OCI-LY3 (cell line): ENCODE measurements around the gene MUS81.

Experiments used
- H2AFZ ChIP-seq: fragments of 200-600, 300-600 bp; shearing (Covaris generic); 2 replicates; pipeline ENCODE4 v1.6.0; 2014; ENCODE audit warnings: antibody characterized with exemption, low read depth, low read length
- H3K27ac ChIP-seq: fragments of 200-600, 300-600 bp; sonication (generic); 2 replicates; pipeline ENCODE4 v1.5.1; 2014; ENCODE audit warnings: mild to moderate bottlenecking, low read length, moderate library complexity, mixed read lengths
- H3K27me3 ChIP-seq: fragments of 200-600, 300-600 bp; sonication (generic); 2 replicates; pipeline ENCODE4 v1.6.1; 2014; ENCODE audit warnings: low read depth, low read length, mixed read lengths
- H3K36me3 ChIP-seq: fragments of 200-600, 300-600 bp; sonication (generic); replicated peaks from 2 replicates; pipeline ENCODE3; 2014; ENCODE audit warnings: low read depth, low read length, mixed read lengths
- H3K4me1 ChIP-seq: fragments of 300-600, 200-600 bp; sonication (generic); 2 replicates; pipeline ENCODE4 v1.6.1; 2014; ENCODE audit warnings: low read length, mixed read lengths
- H3K4me2 ChIP-seq: fragments of 200-600, 300-600 bp; sonication (generic); 2 replicates; pipeline ENCODE4 v1.6.1; 2014; ENCODE audit warnings: low read length, mixed read lengths
- H3K4me3 ChIP-seq: fragments of 300-600, 200-600 bp; sonication (generic); 2 replicates; pipeline ENCODE4 v1.5.1; 2014; ENCODE audit warnings: antibody characterized with exemption, mild to moderate bottlenecking, low read length, moderate library complexity
- H3K79me2 ChIP-seq: fragments of 300-600, 200-600 bp; shearing (Covaris generic); 2 replicates; pipeline ENCODE4 v1.6.1; 2014; ENCODE audit warnings: mild to moderate bottlenecking, low read length, mixed read lengths
- H3K9ac ChIP-seq: fragments of 300-600, 200-600 bp; shearing (Covaris generic); 2 replicates; pipeline ENCODE4 v1.6.0; 2014; ENCODE audit warnings: mild to moderate bottlenecking, low read length, moderate library complexity
- H3K9me3 ChIP-seq: fragments of 200-600, 300-600 bp; shearing (Covaris generic); 2 replicates; pipeline ENCODE4 v1.6.1; 2014; ENCODE audit warnings: low read length, mixed read lengths; ENCODE audit not compliant: insufficient read depth
- H4K20me1 ChIP-seq: fragments of 200-600, 300-600 bp; sonication (generic); 2 replicates; pipeline ENCODE4 v1.6.1; 2016; ENCODE audit warnings: low read length, mixed read lengths; ENCODE audit not compliant: insufficient read depth
- EZH2phosphoT487 ChIP-seq: fragments of 200-600 bp; shearing (Covaris generic); IDR thresholded peaks from 2 replicates; pipeline ENCODE4 v1.6.1; 2018; ENCODE audit warnings: antibody characterized with exemption, mixed run types, low read depth
- TF ChIP-seq, protein P1 (sequence below): fragments of 200-600, 300-600 bp; sonication (generic); IDR thresholded peaks from 2 replicates; pipeline ENCODE4 v1.5.1; 2014; ENCODE audit warnings: antibody characterized with exemption, low read length, low read depth

Gene MUS81

DNA sequence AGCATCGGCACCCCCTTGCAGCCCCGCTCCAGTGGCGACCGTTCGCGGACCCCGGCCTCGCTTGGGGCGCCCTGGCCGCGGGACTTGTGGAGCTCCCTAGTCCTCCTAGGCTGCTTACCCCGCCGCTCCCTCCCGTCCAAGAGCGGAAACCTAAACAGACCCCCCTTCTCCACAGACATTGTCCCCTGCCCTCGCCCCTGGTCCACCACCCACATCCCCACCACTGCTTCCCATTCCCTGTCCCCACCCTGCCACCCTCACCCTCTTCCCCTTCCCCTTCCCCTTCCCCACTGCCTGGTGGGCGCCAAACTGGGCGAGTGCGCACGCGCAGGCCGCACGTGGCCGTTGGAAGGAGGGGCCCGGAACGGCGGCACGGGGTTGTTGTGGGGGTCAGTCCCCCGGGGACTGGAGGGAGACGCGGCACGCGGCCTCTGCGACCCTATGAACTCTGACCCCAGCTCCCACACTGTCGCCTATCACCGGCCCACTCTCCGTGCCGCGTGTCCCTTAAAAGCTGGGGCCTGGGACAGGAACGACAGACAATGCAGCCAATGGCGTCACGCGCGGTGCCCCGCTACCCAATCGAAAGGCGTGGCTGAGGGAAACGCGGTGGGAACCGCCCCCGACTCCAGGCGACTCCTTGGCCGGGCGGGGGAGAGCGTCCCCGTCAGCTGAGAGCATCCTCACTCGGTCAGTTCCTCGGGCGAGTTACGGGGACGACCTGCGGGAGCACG, 26.8 kb upstream of the MUS81 start, which contains the start of gene SNX32:
Gene SNX32, plus strand, starts transcription at position 667 of the 734 bp plus-strand sequence. CDS start 103 bp downstream, outside the sequence.
- no peak within 1 kb of the TSS for H3K4me2 ChIP-seq

DNA sequence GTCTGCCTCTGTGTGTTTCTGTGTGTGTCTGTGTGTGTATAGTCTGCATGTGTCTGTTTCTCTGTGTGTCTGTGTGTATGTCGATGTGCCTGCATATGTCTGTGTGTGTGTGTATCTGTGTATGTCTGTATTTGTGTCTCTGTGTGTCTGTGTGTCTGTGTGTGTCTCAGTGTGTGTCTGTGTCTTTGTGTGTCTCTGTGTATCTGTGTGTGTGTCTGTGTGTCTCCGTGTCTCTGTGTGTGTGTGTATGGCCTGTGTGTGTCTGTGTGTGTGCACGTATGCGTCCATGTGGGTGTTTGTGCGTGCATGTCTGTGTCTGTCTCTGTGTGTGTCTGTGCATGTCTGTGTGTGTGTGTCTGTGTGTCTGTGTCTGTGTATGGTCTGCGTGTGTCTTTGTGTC, 26.0 kb upstream of the MUS81 start:
- TF ChIP-seq EZH2phosphoT487: no peak
- TF ChIP-seq, protein P1, sequence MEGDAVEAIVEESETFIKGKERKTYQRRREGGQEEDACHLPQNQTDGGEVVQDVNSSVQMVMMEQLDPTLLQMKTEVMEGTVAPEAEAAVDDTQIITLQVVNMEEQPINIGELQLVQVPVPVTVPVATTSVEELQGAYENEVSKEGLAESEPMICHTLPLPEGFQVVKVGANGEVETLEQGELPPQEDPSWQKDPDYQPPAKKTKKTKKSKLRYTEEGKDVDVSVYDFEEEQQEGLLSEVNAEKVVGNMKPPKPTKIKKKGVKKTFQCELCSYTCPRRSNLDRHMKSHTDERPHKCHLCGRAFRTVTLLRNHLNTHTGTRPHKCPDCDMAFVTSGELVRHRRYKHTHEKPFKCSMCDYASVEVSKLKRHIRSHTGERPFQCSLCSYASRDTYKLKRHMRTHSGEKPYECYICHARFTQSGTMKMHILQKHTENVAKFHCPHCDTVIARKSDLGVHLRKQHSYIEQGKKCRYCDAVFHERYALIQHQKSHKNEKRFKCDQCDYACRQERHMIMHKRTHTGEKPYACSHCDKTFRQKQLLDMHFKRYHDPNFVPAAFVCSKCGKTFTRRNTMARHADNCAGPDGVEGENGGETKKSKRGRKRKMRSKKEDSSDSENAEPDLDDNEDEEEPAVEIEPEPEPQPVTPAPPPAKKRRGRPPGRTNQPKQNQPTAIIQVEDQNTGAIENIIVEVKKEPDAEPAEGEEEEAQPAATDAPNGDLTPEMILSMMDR: no peak
- H4K20me1 ChIP-seq: no peaks in the 10 kb centered on the region
- H3K36me3 ChIP-seq: no peaks in the 10 kb centered on the region
- H3K79me2 ChIP-seq: no peaks in the 10 kb centered on the region
- H2AFZ ChIP-seq: no peak overlapping the region
- H3K4me1 ChIP-seq: no peaks in the 10 kb centered on the region
- no peak overlapping the region for H3K9ac ChIP-seq
- no peak overlapping the region for H3K27ac ChIP-seq
- H3K9me3 ChIP-seq: no peaks in the 10 kb centered on the region
- H3K4me3 ChIP-seq: no peak overlapping the region
- H3K27me3 ChIP-seq: peaks cover 16% of the 10 kb centered on the region
- H3K4me2 ChIP-seq: no peak overlapping the region

More for the DNA sequence above, 26.8 kb upstream of the MUS81 start, which contains the start of gene SNX32:
- no peaks in the 10 kb centered on the region for H4K20me1 ChIP-seq
- no peak for TF ChIP-seq EZH2phosphoT487
- TF ChIP-seq, protein P1: no peak
- no peak within 1 kb of the TSS for H3K4me3 ChIP-seq
- H3K27me3 ChIP-seq: peaks cover 18% of the 10 kb centered on the region
- H3K36me3 ChIP-seq: no peaks in the 10 kb centered on the region
- no peak within 1 kb of the TSS for H3K9ac ChIP-seq
- H2AFZ ChIP-seq: no peak within 1 kb of the TSS
- no peaks in the 10 kb centered on the region for H3K9me3 ChIP-seq
- no peaks in the 10 kb centered on the region for H3K4me1 ChIP-seq
- H3K27ac ChIP-seq: no peak within 1 kb of the TSS
- H3K79me2 ChIP-seq: no peaks in the 10 kb centered on the region

DNA sequence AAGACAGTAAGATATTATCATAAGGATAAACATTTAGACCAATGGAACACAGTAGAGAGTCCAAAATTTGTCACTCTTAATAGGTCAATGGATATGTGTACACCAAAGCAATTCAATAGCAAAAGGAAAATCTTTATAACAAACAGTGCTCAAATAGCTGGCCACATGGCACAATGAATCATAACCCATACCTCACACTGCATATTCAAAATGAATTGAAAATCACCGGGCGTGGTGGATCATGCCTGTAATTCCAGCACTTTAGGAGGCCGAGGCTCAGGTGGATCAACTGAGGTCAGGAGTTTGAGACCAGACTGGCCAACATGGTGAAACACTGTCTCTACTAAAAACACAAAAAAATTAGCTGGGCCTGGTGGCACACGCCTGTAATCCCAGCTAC, 18.1 kb upstream of the MUS81 start:
- Histone ChIP-seq H3K79me2 (no peaks in the 10 kb centered on the region), H2AFZ (no peak overlapping the region), H3K9ac (no peak overlapping the region), H3K4me3 (no peak overlapping the region), H3K27me3 (no peaks in the 10 kb centered on the region), H3K36me3 (no peaks in the 10 kb centered on the region), H3K27ac (no peak overlapping the region), H3K4me2 (no peak overlapping the region), H3K4me1 (no peaks in the 10 kb centered on the region), H3K9me3 (no peaks in the 10 kb centered on the region), H4K20me1 (no peaks in the 10 kb centered on the region)
- TF ChIP-seq EZH2phosphoT487: no peak
- TF ChIP-seq, protein P1: no peak

DNA sequence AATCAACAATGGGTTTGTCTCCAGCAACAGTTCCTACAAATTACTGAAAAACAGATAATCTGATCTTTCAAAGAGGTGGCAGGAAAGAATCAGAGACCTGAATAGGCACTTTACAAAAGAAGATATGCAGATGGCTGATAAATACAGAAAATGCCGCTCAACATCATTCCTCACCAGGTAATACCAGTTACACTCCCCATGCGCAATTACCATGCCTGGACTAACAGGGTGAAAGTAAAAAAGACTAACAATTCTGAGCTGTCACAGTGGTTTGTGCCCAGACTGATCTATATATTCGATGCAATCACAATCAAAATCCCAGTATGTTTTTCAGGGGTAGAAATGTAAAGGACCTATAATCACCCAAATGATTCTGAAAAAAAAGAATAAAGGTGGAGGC, 16.4 kb upstream of the MUS81 start:
- no peaks in the 10 kb centered on the region for H3K79me2 ChIP-seq
- H3K4me1 ChIP-seq: no peaks in the 10 kb centered on the region
- no peak overlapping the region for H3K27ac ChIP-seq
- H3K36me3 ChIP-seq: no peaks in the 10 kb centered on the region
- no peak overlapping the region for H3K4me2 ChIP-seq
- no peaks in the 10 kb centered on the region for H3K9me3 ChIP-seq
- TF ChIP-seq EZH2phosphoT487: no peak
- TF ChIP-seq, protein P1: no peak
- no peak overlapping the region for H3K9ac ChIP-seq
- H4K20me1 ChIP-seq: no peaks in the 10 kb centered on the region
- 0 out of 2 replicates have a peak, but pooled peaks cover 3% of the 10 kb centered on the region for H3K27me3 ChIP-seq
- no peak overlapping the region for H3K4me3 ChIP-seq
- no peak overlapping the region for H2AFZ ChIP-seq
